NK-92 treated with Interleukin-12 subunit alpha and Interleukin-12 subunit beta, amount 100 ng/mL, for 24 hours (cell line): ENCODE results near the gene SYT11.
"Not testable (repeated sequence)": the region's sequence is repeated elsewhere in the genome, so short reads cannot be mapped to it uniquely, and the experiment has no call there.

Experiments
- DNase-seq: peaks from one replicate; lab custom pipeline; 2025; lab: John Stamatoyannopoulos, UW

The SYT11 gene

DNA sequence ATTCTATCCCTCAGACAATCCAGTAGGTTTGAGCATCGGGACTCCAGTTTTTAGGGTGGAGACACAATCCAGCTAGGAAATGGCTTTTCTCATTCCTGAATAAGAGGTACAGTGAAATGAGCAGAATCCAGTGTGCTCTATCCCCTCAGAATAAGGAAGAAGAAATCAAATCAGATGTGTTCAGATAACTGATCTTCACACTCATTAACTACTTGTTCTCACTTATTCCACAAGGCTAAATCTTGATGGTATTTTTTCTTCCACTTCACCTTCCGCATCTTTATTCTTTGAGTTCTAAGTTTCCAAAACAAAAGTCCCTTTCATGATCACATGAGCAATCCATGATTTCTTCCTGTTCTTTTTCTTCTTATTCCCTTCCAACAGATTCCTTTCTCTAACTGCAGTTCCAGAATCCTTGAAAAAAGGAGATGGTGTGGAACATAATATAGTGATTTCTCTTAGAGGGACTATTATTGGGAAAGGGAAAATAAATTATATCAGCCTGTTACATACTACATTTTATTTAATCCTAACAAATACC lies 1.7 kb downstream of the SYT11 start:
- no peak for DNase-seq

DNA sequence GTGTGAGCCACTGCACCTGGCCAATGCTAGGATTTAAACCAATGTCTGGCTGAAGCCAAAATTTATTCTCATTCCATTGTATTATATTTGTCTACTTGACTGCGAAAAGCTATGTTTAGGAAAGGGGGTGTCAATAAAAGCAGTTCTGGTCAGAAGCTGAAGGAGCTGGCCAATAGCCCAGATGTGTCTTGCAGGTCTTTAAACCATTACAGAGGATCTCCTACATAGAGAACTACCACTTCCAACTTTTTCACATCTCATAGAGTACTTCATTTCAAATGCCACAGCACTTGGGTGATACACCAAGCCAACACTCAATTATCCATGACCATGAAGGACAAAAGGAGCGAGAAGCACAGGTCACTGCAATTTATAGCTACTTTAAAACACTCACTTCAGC lies 2.5 kb downstream of the SYT11 start:
- DNase-seq, result no peak

DNA sequence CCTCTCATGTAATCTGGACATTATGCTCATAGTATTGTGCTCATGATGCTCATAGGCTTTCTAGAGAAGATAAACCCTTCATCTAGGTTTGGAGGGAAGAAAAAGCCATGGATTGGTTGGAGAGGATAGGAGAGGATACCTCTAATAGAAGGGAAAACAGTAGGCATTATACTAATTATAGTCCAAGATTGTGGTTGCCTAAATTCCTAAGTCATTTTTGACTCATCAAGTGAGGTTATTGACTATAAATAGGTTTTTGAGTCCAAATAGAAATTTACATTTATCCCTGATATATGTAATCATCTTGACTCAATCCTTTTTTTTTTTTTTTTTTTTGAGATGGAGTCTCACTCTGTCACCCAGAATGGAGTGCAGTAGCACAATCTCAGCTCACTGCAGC lies 5.0 kb downstream of the SYT11 start:
- no peak for DNase-seq

DNA sequence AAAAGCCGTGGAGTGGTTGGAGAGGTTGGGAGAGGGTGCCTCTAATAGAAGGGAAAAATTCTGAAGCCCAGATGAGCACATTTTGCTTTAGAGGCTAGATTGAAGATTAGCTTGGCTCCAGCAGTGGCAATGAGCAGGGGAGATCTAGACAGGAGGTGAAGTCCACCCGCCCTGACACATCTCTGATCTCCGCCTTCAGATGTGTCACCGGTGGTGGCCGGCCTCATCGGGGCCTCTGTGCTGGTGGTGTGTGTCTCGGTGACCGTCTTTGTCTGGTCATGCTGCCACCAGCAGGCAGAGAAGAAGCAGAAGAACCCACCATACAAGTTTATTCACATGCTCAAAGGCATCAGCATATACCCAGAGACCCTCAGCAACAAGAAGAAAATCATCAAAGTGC lies 8.4 kb downstream of the SYT11 start:
- no peak for DNase-seq

DNA sequence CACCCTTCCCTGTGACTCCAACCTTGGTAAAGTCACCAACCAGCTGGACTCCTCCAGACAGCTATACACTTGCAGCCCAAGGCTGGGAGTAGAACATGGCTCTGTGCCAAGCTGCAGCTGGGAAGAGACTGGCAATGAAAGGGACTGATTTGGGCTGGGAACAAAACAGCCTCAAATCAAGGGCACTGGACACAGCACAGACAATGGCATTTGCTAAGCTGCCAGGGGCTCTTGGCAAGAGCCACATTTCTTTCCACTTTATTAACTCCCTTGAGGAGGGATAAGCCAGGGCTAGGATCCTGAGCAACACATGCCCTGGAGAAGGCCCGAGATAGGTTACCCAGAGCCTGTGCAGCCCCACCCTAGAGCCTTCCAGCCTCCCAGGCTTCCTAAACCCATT lies 12.0 kb downstream of the SYT11 start:
- DNase-seq, result no peak

DNA sequence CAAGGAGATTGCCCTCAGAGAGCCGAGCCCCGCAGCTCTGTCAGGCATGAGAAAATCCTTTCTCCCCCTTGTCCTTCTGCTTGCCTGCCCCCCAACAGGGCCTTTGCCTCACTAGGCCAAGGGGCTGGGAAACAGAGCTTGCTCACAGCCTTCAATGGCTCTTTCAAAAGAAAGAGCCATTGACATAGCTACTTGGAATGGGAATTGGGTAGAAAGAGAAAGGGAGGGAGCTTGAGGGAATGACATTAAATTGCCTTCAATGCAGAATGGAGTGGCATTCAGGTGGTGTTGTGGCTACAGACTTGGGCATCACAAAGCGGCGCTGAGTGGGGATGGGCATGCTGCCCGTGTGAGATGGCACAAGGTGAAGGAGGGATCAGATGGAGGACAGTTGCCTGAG lies 13.2 kb downstream of the SYT11 start:
- no peak for DNase-seq

DNA sequence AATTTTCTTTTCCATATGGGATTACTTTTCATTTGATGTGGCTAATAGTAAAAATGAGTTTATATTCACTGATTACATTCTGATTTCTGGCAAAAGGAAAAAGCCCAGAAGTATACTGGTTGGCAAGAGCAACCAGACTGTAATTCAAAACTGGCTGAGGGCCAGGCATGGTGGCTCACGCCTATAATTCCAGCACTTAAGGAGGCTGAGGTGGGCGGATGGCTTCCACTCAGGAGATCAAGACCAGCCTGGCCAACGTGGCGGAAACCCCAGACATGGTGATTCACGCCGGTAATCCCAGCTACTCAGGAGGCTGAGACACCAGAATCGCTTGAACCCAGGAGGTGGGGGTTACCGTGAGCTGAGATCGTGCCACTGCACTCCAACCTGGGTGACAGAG lies 14.5 kb downstream of the SYT11 start:
- no peak for DNase-seq

DNA sequence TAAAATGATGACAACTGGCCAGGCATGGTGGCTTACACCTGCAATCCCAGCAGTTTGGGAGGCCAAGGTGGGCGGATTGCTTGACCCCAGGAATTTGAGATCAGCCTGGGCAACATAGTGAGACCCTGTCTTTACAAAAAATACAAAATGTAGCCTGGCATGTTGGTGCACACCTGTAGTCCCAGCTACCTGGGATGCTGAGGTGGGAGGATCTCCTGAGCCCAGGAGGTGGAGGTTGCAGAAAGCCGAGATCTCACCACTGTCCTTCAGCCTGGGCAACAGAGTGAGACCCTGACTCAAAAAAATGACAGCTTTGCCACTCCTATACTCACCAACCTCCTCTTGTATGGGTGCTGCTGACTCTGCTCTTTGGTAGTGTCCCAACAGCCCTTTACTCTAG lies 18.6 kb downstream of the SYT11 start:
- no peak for DNase-seq

DNA sequence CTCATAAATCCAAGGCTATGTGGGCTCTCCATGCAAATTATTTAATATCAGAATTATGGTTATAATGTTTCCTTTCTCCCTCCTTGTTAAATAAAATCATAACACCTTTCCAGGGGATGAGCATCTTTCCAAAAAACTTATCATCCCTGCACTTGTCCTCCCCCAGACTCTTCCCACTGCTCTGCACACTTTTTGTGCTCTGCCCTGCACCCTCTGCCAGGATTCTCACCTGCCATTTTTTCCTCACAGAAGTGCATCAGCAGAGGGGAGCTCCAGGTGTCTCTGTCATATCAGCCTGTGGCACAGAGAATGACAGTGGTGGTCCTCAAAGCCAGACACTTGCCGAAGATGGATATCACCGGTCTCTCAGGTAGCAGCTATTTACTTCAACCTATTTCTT lies 20.9 kb downstream of the SYT11 start:
- DNase-seq, result no peak

DNA sequence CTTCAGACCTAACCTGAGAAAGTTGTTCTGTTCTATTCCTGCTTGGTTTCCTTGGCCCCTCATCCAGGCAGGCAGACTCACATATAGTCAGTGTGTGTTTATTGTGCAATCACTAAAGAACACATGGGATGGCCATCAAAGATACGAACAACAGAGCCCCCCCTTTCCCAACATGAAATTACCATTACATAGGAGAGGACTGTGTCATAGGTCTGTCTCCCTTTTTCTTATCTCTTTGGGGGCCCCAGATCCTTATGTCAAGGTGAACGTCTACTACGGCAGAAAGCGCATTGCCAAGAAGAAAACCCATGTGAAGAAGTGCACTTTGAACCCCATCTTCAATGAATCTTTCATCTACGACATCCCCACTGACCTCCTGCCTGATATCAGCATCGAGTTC lies 21.6 kb downstream of the SYT11 start:
- DNase-seq, result no peak

DNA sequence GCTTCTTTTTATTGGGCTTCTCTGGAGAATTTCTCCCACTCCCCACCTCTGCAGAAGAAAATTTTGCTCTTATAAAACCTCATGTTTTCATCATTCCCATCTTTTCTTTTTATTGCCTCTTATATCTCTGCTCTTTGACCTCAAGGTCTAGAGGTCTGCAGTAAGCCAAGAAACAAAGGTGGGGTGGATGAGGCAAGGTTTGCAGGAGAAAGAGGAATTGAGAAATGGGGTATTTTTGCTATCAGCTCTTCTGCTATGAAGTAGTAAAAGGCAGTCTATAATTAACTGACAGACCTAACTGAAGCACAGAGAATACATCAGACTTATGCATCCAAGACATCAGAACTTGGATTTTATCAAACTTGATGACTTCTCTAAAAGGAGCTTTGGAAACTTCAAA lies 22.9 kb downstream of the SYT11 start:
- no peak for DNase-seq

DNA sequence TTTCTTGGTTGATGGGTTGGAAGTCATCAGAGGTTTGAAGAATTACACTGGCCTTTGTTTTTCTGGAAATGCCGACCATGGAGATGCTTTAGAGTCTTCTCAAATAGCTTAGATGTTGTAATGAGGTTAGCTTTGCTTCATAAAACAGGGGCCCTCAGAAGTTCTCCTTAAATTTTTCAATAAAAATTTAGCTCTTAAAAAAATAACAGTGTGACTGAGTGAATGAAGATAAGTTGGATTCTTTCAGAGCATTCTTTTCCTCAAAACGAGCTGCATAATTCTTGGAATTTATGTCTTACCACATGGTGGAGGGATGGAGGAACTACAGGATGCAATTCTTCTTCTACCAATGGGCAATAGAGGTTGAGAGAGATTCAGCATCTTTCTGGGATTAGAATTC lies 23.4 kb downstream of the SYT11 start:
- no peak for DNase-seq

DNA sequence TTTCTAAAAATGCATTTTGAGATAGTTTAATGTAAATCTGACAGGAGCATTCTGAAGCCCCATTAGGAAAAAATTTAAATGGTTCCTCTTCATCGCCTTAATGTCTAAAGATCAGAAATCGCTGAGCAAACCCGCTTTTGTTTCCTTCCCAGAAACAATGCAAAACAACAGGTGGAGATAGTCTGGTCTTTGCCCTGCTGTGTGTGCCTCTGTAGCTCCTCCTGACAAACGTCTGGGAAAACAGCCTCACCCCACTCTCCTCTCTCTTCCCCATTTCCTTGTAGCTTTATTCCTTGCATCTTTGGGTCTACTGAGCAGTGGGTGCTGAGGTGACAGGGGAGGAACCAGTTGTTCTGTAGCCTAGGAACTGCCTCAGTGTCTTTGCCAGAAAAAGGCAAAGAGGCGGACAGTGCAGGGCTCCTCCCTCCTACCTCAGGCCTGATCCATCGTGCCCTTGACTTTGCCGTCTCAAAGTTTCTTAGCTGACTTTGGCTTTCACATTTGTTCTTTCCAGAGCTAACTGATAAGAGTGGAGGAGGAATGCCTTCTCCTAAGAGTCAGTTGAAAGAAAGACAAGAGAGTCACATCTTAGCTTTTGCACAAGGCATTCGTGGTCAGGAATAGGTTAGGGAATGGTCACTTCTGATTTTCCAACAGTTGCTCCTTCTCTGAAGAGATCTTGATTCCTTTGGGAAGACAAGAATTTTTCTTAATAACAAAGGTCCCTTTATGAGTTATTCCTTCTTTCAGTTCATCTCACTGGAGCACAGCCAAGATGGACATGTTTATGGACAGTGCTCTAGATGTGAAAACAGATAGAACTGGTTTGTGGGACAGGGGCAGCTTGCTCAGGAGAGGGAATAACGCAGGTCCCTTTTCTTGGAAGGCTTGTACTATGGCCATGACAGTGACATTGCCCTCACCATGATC lies 24.9 kb downstream of the SYT11 start:
- no peak for DNase-seq

DNA sequence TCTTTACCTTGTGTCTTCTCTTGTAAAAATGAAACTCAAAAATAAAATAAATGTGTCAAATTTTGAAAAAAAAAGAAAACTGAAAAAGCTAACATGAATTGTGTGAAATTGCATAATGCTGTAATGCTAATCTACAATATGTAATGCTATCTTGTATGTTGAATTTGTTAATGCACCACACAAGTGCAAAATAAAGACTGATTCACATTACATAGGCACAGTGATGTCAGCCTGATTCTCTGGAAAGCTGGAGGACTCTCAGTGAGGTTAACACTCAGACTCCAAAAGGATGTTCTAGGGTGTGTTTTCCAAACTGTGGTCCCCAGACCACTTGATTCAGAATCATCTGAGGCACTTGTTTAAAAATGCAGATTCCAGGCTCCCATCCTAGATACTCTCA lies 25.6 kb downstream of the SYT11 start:
- DNase-seq, result no peak

DNA sequence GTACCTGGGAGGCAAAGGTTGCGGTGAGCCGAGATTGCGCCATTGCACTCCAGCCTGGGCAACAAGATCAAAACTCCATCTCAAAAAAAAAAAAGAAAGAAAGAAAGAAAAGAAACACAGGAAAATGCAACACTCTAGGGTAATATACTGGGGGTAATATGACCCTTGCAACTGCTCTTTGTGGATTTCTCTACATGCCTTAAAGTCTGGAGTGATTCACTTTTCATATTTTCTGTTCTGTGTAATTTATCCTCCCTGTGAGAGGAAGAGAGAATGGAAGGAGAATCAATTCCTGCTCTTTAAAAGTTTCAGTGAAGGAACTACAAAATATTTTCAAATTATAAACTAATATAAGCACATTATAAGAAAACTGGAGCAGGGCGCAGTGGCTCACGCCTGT lies 29.1 kb downstream of the SYT11 start:
- DNase-seq, result no peak

DNA sequence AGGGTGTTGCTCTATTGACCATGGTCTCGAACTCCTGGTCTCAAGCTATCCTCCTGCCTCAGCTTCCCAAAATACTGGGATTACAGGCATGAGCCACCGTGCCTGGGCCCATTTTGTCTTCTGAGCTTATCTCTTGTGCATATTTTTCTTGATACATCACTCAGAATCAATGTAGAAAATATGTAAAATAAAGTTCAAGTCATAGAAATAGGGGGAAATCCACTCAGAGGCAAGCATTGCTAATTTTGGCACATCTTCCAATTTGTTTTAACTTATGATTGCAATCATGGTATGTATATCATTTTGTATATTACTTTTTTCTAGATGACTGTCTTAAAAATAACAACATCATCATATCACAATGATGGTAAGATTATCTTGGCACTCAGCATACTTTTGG lies 30.2 kb downstream of the SYT11 start:
- no peak for DNase-seq

DNA sequence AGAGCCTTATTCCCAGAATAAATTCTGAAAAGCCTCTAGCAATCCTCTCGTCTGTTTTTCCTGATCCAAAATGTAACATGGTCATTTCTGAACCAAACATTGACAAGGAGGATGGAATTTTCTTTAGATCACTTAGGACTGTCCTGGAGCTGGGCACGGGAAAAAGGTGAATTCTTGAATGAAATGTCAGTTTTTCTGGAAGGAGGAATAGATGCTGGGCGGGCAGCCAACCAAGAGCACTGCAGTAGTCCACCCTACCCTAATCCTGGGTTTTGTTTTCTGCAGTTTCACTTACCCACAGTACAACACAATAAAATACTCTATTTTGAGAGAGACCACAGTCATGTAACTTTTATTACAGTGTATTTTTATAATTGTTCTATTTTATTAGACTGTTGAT lies 30.9 kb downstream of the SYT11 start:
- no peak for DNase-seq

DNA sequence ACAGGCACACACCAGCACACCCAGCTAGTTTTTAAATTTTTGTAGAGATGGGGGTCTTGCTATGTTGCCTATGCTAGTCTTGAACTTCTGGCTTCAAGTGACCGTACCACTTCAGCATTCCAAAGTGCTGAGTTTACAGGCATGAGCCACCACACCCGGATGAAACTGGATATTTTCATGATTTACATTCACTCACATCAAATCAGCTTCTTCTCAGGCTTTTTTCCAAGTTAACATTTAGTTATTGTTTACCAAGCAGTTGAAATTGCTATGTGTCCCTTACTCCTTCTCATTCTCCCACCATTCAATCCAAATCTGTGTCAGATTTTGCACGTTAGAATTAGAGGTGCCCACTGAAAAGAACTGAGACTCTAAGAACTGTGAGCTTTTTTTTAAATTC lies 33.4 kb downstream of the SYT11 start:
- no peak for DNase-seq

DNA sequence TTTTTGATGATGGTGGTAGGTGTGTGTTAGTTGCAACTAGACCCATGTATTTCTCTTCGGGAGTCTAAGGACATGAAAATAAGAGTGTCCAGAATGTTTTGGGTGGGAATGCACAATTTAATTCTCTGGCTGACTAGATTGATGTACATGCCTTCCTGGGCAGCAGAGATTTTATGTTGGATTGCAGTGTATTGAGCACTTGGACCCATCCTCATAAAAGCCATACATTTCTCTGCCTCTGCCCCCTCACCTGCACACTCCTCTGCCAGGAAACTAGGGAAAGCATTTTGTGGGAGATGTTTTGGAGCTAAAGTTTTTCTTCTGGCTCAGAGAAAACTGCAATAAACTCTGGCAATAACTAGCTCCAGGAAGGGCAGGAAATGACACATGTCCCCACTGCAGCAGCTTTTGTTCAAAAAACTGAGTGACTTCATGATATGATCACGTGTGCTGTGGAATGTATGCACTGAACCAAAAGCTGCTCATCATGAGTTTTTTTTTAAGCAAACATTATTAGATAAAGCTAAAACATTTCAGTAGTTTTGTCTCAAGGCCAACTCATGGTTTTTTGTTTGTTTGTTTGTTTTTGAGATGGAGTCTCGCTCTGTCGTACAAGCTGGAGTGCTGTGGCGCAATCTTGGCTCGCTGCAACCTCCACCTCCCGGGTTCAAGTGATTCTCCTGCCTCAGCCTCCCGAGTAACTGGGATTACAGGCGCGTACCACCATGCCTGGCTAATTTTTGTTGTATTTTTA lies 34.2 kb downstream of the SYT11 start:
- no peak for DNase-seq

DNA sequence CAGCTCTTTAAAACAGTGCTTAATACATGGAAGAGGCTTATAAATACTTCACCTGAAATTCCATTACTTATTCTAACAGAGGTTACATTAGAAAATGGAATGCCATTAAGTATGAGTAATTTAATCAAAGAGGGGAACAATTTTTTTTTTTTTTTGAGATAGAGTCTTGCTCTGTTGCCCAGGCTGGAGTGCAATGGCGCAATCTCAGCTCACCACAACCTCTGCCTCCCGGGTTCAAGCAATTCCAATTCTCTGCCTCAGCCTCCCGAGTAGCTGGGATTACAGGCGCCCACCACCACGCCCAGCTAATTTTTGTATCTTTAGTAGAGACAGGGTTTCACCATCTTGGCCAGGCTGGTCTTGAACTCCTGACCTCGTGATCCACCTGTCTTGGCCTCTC lies 36.2 kb downstream of the SYT11 start:
- not testable (repeated sequence) for DNase-seq

DNA sequence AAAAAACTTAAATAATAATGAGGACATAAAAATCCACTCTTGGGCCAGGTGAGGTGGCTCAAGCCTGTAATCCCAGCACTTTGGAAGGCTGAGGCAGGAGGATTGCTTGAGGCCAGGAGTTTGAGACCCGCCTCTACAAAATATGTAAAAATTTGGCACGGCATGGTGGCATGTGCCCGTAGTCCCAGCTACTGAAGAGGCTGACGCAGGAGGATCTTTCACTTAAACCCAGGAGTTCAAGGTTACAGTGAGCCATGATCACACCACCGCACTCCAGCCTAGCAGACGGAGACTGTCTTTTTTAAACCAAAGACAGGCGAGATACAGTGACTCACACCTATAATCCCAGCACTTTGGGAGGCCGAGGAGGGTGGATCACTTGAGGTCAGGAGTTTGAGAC lies 37.1 kb downstream of the SYT11 start:
- DNase-seq, result not testable (repeated sequence)

DNA sequence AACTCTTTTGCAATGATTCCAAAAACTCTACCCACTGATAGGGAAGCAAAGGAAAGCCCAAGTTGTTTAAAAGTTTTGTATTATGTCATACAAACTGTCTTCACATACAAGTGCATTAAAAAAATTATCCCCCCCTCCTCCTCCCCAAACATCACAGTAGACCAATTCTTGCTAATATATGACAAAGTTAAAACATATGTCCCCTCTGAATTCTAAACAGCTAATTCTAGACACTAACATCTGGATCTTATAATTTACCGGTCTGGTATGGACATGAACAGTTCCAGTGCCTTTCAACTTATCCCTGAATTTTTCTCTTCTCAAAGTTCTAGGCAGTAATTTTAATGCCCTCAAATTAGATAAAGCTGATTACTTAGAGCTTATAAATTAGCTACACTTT lies 38.4 kb downstream of the SYT11 start:
- DNase-seq, result no peak

DNA sequence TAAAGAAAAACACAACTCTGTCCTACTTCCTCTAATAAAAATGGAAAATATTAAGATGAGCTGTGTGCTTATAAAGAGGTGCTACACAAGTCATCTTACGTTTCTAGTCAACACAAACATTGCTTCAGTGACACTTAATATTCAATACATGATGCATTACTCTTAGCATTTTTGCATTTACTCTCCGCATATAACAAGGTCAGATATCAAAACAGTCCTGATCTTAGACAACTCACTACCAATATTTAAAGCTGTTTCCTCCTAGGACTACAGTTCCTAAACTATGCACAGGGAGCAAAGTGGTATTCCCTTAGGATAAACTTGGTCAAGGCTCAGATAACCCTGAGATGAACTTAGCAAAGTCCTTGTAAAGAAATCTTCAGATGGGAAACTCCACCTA lies 39.5 kb downstream of the SYT11 start:
- DNase-seq, result no peak
